ENCODE results near the gene SRGAP3. TPM values are rescaled to one million over a fixed set of nuclear protein-coding genes. Genes with fewer than 3 reads are reported as not detected.

The SRGAP3 gene
- total RNA-seq, 4 donors from 2014 or later, result 2.0 to 6.9 (median 4.8) TPM

GRCh38 chr3:9019259-9019961 is 230.0 kb downstream of the SRGAP3 start:
- Histone ChIP-seq H3K4me3 (no peak overlapping the region), H3K9me3 (no peaks in the 10 kb centered on the region), H3K27me3 (no peaks in the 10 kb centered on the region), H3K27ac (no peak overlapping the region), H3K4me1 (peaks cover 0 to 8% (median 0%) of the 10 kb centered on the region in 3 donors), H3K36me3 (peaks cover 0 to 8% of the 10 kb centered on the region in 2 donors)
- TF ChIP-seq POLR2A (IDR thresholded peaks at IDR 0.05) (no peak), EP300 (IDR thresholded peaks at IDR 0.05) (no peak), POLR2AphosphoS5 (IDR thresholded peaks at IDR 0.05) (no peak)
- TF ChIP-seq, protein P1, sequence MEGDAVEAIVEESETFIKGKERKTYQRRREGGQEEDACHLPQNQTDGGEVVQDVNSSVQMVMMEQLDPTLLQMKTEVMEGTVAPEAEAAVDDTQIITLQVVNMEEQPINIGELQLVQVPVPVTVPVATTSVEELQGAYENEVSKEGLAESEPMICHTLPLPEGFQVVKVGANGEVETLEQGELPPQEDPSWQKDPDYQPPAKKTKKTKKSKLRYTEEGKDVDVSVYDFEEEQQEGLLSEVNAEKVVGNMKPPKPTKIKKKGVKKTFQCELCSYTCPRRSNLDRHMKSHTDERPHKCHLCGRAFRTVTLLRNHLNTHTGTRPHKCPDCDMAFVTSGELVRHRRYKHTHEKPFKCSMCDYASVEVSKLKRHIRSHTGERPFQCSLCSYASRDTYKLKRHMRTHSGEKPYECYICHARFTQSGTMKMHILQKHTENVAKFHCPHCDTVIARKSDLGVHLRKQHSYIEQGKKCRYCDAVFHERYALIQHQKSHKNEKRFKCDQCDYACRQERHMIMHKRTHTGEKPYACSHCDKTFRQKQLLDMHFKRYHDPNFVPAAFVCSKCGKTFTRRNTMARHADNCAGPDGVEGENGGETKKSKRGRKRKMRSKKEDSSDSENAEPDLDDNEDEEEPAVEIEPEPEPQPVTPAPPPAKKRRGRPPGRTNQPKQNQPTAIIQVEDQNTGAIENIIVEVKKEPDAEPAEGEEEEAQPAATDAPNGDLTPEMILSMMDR (IDR thresholded peaks at IDR 0.05), result no peak
- ATAC-seq, result no peak
- WGBS, 2 donors (ENCODE audit: low coverage in 1 of 2), result 48 to 59% methylated on average over 2 to 4 of the region's 5 CpGs

- no peak for TF ChIP-seq EP300 (IDR thresholded peaks at IDR 0.05)
- TF ChIP-seq, protein P1 (IDR thresholded peaks at IDR 0.05), result no peak
- TF ChIP-seq POLR2AphosphoS5 (IDR thresholded peaks at IDR 0.05), result no peak
Measured at GRCh38 chr3:9015250-9015649, 234.2 kb downstream of the SRGAP3 start.

DNA sequence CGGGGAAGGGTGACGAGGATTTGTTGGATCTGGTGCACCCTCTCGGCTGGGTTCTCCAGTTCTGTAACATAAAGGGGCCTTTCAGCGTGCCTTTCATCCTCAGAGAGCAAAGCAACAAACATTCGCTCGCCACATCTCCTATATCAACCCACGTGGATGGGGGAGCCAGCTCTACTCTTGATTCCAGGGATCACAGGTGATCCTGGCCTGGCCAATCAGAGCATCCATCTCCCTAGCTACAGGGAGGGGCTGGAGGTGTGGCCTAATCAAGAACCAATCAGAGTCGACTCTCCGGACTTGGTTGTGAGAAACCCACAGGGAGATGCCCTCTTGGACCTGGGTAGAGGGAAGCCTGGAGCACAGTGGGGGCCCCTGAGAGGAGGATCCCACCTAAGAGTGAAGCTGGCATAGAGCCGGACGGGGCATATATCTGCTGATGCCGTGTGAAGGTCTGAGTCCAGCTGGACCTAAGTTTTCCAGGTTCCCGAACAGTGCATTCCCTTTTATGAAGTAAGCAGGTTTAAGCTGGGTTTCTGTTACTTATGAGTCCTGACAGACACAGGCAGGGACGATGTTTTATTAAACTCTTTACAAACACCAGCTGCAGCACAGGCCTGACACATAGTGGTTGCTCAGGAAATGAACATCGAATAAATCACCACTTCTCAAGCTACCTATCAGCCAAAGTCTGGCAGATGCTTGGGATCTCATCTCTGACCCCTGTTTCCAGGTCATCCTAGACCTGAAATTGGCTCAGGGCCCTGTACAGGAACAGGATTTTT is 235.5 kb downstream of the SRGAP3 start:
- WGBS, 2 donors (ENCODE audit: low coverage in 1 of 2), result 81 to 100% methylated on average over 1 to 8 of the region's 15 CpGs
- H3K27me3 ChIP-seq, result no peaks in the 10 kb centered on the region
- H3K27ac ChIP-seq, result no peak overlapping the region
- H3K9me3 ChIP-seq, result no peaks in the 10 kb centered on the region
- no peaks in the 10 kb centered on the region for H3K4me1 ChIP-seq
- TF ChIP-seq EP300 (IDR thresholded peaks at IDR 0.05), result no peak
- TF ChIP-seq, protein P1 (IDR thresholded peaks at IDR 0.05), result no peak
- no peak for TF ChIP-seq POLR2AphosphoS5 (IDR thresholded peaks at IDR 0.05)
- no peak for TF ChIP-seq POLR2A (IDR thresholded peaks at IDR 0.05)
- no peak overlapping the region for H3K4me3 ChIP-seq
- ATAC-seq, result no peak
- H3K36me3 ChIP-seq, result peaks cover 0 to 38% of the 10 kb centered on the region in 2 donors

More at GRCh38 chr3:9015250-9015649, 234.2 kb downstream of the SRGAP3 start:
- Histone ChIP-seq H3K27me3 (no peaks in the 10 kb centered on the region), H3K36me3 (peaks cover 0 to 31% of the 10 kb centered on the region in 2 donors), H3K27ac (no peak overlapping the region), H3K9me3 (no peaks in the 10 kb centered on the region), H3K4me1 (no peaks in the 10 kb centered on the region), H3K4me3 (no peak overlapping the region)
- ATAC-seq, result no peak
- WGBS, 2 donors (ENCODE audit: low coverage in 1 of 2), result 86 to 92% methylated on average over 5 to 7 of the region's 7 CpGs

- Histone ChIP-seq H3K36me3 (peaks cover 0 to 38% of the 10 kb centered on the region in 2 donors), H3K9me3 (no peaks in the 10 kb centered on the region), H3K27me3 (no peaks in the 10 kb centered on the region), H3K4me3 (no peak overlapping the region), H3K4me1 (no peaks in the 10 kb centered on the region), H3K27ac (no peak overlapping the region)
- WGBS, 2 donors (ENCODE audit: low coverage in 1 of 2), result 100% methylated on average over 1 to 2 of the region's 2 CpGs
- TF ChIP-seq, protein P1 (IDR thresholded peaks at IDR 0.05), result no peak
- no peak for TF ChIP-seq POLR2AphosphoS5 (IDR thresholded peaks at IDR 0.05)
- TF ChIP-seq EP300 (IDR thresholded peaks at IDR 0.05), result no peak
- no peak for TF ChIP-seq POLR2A (IDR thresholded peaks at IDR 0.05)
- no peak for ATAC-seq
Measured at GRCh38 chr3:9012521-9012920, 236.9 kb downstream of the SRGAP3 start.

All from gastroesophageal sphincter (tissue), 4 donors.